NCI-H128 (cell line): ENCODE measurements around the gene TSPAN9.

Experiments used
- DNase-seq: peaks from one replicate; lab custom pipeline; 2025; ENCODE audit not compliant: unreplicated experiment; lab: John Stamatoyannopoulos, UW

The TSPAN9 gene

DNA sequence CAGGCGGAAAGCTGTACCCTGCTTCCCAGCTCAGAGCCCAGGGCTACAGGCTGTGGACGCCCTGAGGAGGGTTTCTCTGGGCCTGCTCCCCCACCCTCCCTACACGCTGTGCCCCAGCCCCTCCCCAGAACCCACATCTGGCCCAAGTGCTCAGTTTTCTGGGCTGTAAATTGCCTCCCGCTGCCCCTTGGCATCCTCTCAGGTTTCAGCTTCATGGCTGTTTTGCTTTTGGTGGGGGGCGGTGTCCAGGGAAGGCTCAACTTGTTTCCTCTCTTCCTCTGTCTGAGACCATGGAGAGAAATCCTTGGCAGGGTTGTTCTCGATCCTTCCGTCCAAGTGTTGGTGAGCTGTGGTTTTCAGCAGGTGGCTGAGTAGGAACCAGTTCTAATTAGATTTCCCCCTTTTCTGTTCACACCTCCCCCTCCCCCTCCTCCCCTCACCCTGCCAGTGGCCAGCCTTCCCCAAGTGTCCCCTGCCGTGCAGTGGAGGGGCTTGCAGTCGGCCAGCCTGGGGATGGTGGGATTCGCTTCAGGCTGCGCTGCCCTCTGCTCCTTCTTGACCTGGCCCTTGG lies 61.8 kb downstream of the TSPAN9 start:
- no peak for DNase-seq

DNA sequence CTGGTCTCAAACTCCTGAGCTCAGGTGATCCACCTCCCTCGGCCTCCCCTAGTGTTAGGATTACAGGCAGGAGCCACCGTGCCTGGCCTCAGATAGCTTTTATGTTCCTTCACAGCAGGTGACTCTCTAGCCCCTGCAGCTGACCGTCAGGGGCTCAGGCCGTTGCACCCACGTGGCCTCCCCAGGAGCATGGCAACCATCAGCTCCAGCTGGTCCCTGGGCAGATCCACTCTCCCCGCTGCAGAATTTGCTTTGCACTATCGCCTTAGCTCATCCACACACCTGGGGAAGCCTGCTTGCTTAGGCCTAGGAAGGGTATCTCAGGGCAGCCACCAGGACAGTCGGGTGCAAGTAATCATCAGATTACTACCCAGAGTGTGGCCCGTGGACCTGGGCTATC lies 62.6 kb downstream of the TSPAN9 start:
- no peak for DNase-seq

DNA sequence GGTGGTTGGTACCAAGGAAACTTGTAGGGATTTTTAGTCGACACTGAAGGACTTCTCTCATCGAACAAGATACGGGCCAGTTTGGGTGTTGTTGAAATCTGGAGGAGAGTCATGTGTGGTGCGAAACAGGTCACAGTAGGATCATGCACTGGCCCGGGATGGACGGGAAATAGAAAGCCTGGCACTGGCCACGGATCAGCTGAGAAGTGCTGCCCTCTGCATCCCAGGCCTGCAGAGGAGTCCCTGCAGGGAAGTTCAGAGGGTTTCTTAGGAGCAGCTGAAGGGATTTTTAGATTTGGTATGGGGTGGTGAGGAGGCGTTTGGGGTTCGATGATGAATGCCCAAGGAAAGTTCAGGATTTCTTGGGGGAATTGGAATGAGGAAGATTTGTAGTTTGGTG lies 63.1 kb downstream of the TSPAN9 start:
- no peak for DNase-seq

DNA sequence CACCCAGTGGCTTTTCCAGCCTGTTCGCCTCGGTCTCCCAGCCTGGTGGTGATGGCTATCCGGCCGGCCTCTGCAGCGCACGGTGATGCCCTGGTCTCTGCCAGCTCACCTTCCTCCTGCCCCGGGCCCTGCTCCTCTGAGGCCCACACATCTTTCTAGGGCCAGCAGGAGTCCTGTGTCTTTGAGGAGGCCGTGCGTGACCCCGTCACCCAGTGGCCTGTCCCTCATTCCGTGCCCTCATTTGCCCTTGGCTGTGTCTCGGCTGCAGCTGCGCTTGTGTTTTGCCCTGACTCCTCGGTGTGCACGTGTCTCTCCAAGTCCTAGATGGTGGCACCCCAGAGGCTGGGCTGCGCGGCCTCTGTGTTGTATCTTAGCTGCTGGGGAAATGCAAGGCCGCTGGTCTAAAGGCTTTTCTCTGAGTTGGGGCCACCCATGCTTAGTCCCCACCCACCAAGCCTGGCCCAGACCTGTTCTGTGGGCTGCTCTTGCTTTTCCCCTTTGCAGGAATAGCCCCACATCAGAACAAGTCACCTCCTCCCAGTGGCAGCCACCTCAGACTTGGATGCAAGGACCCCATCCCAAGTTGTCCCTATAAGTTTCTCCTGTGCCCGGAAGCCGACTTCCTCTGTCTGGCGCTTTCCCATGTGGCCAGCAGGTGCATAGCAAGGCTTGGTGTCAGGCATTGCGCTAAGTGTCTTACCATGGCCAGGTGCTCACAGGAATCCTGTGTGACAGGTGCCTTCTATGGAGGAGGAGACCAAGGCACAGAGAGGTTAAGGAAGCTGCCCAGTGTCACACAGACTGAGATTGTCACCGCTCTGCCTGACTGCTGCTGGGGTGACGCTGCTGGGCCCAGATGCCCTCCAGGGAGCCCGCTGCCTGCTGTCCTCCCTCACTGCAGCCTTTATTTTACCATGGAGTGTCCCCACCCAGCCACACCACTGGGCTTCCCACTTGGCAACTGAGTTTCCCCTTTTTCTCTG lies 64.5 kb downstream of the TSPAN9 start:
- no peak for DNase-seq

DNA sequence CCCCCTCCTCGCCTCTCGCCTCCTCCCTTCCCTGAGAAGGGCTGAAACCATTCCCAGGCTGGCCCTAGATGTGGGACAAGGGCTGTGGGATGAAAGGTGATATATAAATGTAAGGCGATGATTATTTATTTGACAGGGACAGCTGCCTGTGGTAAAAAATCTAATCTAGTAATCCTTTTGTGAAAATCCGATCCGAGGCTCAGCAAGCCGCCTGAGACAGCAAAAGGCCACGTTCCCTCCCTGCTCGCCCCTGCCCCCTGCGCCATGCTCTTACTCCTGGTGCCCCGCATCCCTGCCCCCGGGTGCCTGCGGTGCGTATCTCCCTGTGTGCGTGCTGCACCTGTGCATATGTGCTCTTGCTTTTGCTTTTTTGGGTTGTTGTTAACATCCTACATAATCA lies 65.2 kb downstream of the TSPAN9 start:
- DNase-seq: no peak

GRCh38 chr12:3144495-3144894 lies 67.3 kb downstream of the TSPAN9 start:
- DNase-seq: no peak

DNA sequence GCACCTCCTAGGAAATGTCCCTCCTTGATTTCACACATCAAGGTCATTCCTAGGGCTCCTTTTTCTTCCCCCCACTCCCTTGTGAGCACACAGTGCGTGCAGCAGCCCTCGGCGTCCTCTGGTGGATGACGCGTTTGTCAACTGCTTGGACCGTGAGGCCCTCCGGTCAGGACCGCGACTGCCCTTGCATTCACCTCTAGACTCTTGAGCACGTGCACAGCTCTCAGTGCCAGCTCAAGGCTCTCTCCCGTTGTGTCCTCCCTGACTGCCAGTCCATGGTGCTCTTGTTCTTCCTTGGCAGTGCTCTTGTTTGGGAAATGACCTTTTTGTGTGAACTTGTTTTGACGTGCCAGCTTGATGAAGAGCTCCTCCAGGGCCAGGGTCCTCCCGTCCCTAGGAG lies 67.9 kb downstream of the TSPAN9 start:
- DNase-seq: no peak

GRCh38 chr12:3145546-3146310 lies 68.5 kb downstream of the TSPAN9 start:
- DNase-seq: no peak

GRCh38 chr12:3147260-3147659 lies 70.1 kb downstream of the TSPAN9 start:
- DNase-seq: no peak

GRCh38 chr12:3148366-3149000 lies 71.3 kb downstream of the TSPAN9 start:
- no peak for DNase-seq

DNA sequence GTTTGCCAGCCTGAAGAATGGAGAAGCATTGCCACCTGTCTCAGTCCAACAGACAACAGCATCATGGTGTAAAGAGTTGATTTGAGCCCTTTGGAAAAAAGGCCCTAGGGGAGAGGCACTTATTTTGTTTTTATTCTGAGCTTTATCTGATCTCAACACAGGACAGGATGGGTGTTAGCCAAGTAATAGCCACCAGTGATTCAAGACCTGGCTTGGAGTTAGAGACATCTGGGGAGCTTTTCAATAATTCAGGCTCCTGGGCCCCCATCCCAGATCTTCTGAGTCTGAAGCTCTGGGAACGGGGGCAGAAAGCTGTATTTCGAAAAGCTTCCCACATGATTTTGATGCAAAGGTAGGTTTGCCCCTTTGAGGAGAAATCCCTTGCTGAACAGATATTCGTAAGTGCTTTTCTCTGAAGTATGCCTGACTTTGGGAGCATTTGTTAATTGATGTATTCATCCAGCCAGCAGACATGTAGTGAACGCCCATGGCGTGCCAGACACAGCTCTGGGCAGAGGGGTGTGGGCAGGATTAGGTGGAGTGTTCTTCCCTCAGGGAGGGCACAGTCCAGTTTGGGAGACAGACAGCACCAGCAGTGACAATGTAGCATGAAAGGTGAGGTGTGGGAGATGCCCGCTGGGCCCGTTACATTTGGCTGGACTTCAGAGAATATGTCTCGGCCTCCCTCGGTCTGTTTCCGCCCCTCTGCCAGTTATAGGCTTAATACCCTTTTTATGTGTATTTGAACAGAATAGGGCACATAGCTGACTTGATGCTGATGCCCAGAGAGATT lies 72.5 kb downstream of the TSPAN9 start:
- no peak for DNase-seq

GRCh38 chr12:3150308-3150670 lies 73.1 kb downstream of the TSPAN9 start:
- DNase-seq: no peak

- DNase-seq: no peak
Measured at GRCh38 chr12:3150931-3151835, 74.0 kb downstream of the TSPAN9 start.

DNA sequence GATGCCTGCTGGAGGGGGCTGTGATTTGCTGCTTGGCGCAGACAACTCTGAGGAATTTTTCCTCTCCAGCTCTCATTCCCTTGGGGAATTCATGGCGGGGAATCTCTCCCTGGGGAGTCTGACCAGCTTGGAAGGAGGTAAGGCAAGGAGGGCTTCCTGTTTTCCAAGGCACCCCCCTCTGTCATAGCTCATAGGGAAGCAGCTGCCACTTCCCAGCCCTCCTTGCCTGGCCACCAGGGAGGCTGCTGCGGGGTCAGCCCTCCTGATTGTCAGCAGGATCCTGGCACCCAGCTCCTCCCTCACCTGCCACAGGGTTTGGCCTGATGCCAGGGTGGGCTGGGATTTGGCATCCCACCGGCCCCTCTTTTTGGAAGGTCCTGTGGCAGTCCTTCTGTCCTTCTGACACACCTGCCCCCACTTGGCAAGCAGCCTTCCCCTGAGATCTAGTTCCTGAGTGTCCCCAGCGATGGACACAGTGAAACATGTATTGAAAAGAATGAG lies 74.9 kb downstream of the TSPAN9 start:
- no peak for DNase-seq

DNA sequence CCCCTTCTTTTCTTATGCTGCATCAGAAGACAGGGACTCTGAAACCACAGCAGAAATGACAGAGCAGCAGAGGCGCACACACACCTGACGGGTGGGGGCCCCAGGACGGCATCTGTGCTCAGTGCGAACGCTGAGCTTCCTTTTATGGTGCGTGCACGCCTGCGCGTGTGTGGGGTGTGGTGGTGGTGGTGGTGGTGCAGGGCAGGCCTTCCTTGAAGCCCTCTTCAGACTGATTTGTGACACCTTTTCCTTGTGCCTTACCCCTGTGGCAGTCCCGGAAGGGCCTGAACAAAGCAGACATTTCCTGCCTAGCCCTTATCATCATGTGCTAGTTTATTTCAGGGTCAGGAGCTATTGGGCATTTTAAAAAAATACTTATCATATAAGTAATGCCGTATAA lies 75.7 kb downstream of the TSPAN9 start:
- DNase-seq: no peak

GRCh38 chr12:3154006-3154405 lies 76.8 kb downstream of the TSPAN9 start:
- DNase-seq: no peak

- DNase-seq: no peak
Measured at GRCh38 chr12:3155702-3156370, 78.7 kb downstream of the TSPAN9 start.

DNA sequence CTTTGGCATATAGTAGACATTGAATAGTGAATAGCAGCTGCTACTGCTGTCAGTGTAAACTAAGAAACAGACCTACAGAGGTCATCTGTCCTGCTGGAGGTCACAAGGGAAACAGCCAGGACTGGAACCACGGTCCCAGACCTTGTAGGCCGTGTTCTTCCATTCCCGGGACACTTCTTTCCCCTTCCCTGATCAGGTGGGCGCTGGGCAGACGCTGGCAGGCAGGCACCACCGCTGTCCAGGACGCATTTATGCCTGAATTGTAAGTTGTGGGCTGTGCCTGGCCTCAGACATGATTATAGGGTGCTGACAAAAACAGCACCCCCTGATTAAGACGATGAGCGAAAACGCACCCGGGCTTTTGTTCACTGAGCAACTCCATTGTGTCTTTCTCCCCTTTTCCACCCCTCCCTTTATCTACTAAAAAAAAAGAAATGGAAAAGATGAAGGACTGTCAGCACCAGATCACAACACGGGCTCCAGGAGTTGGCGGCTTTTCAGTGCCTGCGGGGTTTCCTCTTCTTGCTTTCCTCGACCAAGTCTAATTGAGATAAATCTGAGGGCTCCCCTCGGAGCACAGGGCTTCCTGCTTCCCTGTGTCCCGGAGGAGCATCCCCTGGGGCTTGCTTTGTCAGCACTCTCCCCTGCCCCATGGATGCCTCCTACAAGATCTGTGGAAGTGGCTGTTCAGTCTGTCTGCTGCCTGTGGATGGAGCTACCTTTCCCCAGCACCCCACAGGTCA lies 80.6 kb downstream of the TSPAN9 start:
- no peak for DNase-seq
